Mesenchymal stem cell (in vitro differentiated cells and primary cell): ENCODE measurements around the gene MTCH2.

ENCODE experiments used
- DNase-seq: peaks from one replicate; pipeline ENCODE4 v3.0.0-alpha.2; 2013
- H2AFZ ChIP-seq: one replicate; pipeline ENCODE4 v1.6.1; 2013; ENCODE audit warnings: low read depth, mild to moderate bottlenecking, control low read depth, inconsistent platforms, low read length, moderate library complexity
- H2AK5ac ChIP-seq: 2 replicates; pipeline ENCODE4 v1.6.1; 2013; ENCODE audit warnings: low read length, moderate library complexity, mild to moderate bottlenecking, inconsistent platforms; ENCODE audit not compliant: severe bottlenecking
- H2BK120ac ChIP-seq: one replicate; pipeline ENCODE4 v1.6.1; 2013; ENCODE audit warnings: low read depth, mild to moderate bottlenecking, inconsistent platforms, low read length, moderate library complexity
- H2BK12ac ChIP-seq, 2 experiments: one replicate each; pipeline ENCODE4 v1.6.1; 2013; ENCODE audit warnings: inconsistent platforms in 2 of 2, low read length in 2 of 2, mild to moderate bottlenecking in 2 of 2, moderate library complexity in 2 of 2, control low read depth in 1 of 2
- H2BK15ac ChIP-seq: one replicate; pipeline ENCODE4 v1.6.1; 2013; ENCODE audit warnings: mild to moderate bottlenecking, low read depth, inconsistent platforms; ENCODE audit not compliant: poor library complexity, severe bottlenecking
- H2BK5ac ChIP-seq: 2 replicates; pipeline ENCODE4 v1.6.1; 2013; ENCODE audit warnings: low read depth, mild to moderate bottlenecking, low read length, control low read depth, inconsistent platforms; ENCODE audit not compliant: poor library complexity, severe bottlenecking
- H3K14ac ChIP-seq, 2 experiments: one replicate each; pipeline ENCODE4 v1.6.1; 2013; ENCODE audit warnings: inconsistent platforms in 2 of 2, low read length in 2 of 2, control low read depth in 1 of 2, mild to moderate bottlenecking in 1 of 2, moderate library complexity in 1 of 2
- H3K18ac ChIP-seq, 2 experiments: one replicate each; pipeline ENCODE4 v1.6.1; 2013; ENCODE audit warnings: inconsistent platforms in 2 of 2, low read length in 2 of 2, control low read depth in 1 of 2, low read depth in 1 of 2, mild to moderate bottlenecking in 1 of 2
- H3K23ac ChIP-seq, 2 experiments: one replicate each; pipeline ENCODE4 v1.6.1; 2013; ENCODE audit warnings: inconsistent platforms in 2 of 2, low read length in 2 of 2, mild to moderate bottlenecking in 2 of 2, moderate library complexity in 2 of 2, control low read depth in 1 of 2
- H3K27ac ChIP-seq: 2 replicates; pipeline ENCODE4 v1.5.1; 2013; ENCODE audit warnings: mild to moderate bottlenecking, moderate library complexity, low read length, control low read depth, inconsistent platforms; ENCODE audit not compliant: poor library complexity, severe bottlenecking
- H3K27me3 ChIP-seq, 2 experiments: 2 replicates each; pipeline versions ENCODE4 v1.6.1 to v1.7.0; 2013; ENCODE audit warnings: low read length in 2 of 2, mild to moderate bottlenecking in 2 of 2, moderate library complexity in 2 of 2, control low read depth in 1 of 2, inconsistent platforms in 1 of 2; ENCODE audit not compliant: control insufficient read depth in 1 of 2, insufficient read depth in 1 of 2
- H3K36me3 ChIP-seq, 2 experiments: 2 replicates each; pipeline versions ENCODE4 v1.6.1 to v1.7.0; 2013; ENCODE audit warnings: low read length in 2 of 2, control low read depth in 1 of 2, inconsistent platforms in 1 of 2, low read depth in 1 of 2, mild to moderate bottlenecking in 1 of 2; ENCODE audit not compliant: insufficient read depth in 2 of 2, control insufficient read depth in 1 of 2
- H3K4ac ChIP-seq, 2 experiments: one replicate each; pipeline ENCODE4 v1.6.1; 2013; ENCODE audit warnings: inconsistent platforms in 2 of 2, low read length in 2 of 2, mild to moderate bottlenecking in 2 of 2, moderate library complexity in 2 of 2, control low read depth in 1 of 2, low read depth in 1 of 2
- H3K4me1 ChIP-seq: 2 replicates; pipeline ENCODE4 v1.6.1; 2013; ENCODE audit warnings: low read depth, low read length, control low read depth; ENCODE audit not compliant: control insufficient read depth, insufficient read depth
- H3K4me2 ChIP-seq: 2 replicates; pipeline ENCODE4 v1.6.1; 2013; ENCODE audit warnings: low read length, mild to moderate bottlenecking, inconsistent platforms; ENCODE audit not compliant: poor library complexity, severe bottlenecking
- H3K4me3 ChIP-seq, 2 experiments: 2 replicates each; pipeline versions ENCODE4 v1.5.1 to v1.7.0; 2013; ENCODE audit warnings: low read length in 2 of 2, mild to moderate bottlenecking in 2 of 2, control low read depth in 1 of 2, low read depth in 1 of 2; ENCODE audit not compliant: insufficient read depth in 1 of 2
- H3K79me1 ChIP-seq: replicated peaks from 2 replicates; pipeline ENCODE4 v1.6.1; 2013; ENCODE audit warnings: mild to moderate bottlenecking, control low read depth, low read length, inconsistent platforms; ENCODE audit not compliant: poor library complexity, severe bottlenecking
- H3K9ac ChIP-seq: 2 replicates; pipeline ENCODE4 v1.7.0; 2013; ENCODE audit warnings: mild to moderate bottlenecking, low read length, moderate library complexity
- H3K9me3 ChIP-seq: 2 replicates; pipeline ENCODE4 v1.7.0; 2013; ENCODE audit warnings: mild to moderate bottlenecking, low read length; ENCODE audit not compliant: control insufficient read depth
- H4K8ac ChIP-seq: one replicate; pipeline ENCODE4 v1.6.1; 2013; ENCODE audit warnings: inconsistent platforms, mild to moderate bottlenecking, low read length, moderate library complexity
- H4K91ac ChIP-seq: one replicate; pipeline ENCODE4 v1.6.1; 2013; ENCODE audit warnings: mild to moderate bottlenecking, low read length, inconsistent platforms
- WGBS: methylation state at CpG from one replicate; pipeline ENCODE4 v1.1.7; 2013; ENCODE audit warnings: mixed read lengths; 5-methylcytosine and 5-hydroxymethylcytosine counted together

Gene MTCH2

DNA sequence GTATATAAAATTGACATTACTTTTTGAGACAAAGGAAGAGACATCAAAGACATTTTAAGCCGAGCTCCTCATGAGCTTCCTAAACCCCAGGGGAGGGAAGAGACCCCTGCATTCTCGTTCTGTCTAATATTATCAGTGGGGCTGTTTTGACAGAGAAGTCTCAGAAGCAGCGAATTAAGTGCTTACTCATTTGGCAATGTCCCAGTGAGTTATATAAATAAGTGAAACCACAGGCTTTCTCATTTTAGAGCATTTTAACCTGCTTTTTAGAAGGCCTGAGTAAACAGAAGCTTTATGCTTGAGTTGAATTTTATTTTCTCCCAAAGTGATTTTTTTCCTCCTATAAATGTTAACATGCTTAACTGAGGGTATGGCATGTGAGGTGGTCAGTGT lies 24.9 kb downstream of the MTCH2 start:
- WGBS, result 46% methylated on average over 2 of the region's 3 CpGs
- DNase-seq, result peak; percentile 79
- Histone ChIP-seq H3K27me3 (no peaks in the 10 kb centered on the region), H3K79me1 (no peaks in the 10 kb centered on the region), H3K18ac (no peak overlapping the region), H3K4me1 (peaks cover 2% of the 10 kb centered on the region), H2BK5ac (no peak overlapping the region), H3K4ac (no peak overlapping the region), H4K91ac (no peak overlapping the region), H3K9me3 (no peaks in the 10 kb centered on the region), H2BK15ac (no peak overlapping the region), H3K36me3 (peaks cover 26 to 63% of the 10 kb centered on the region in 2 experiments), H3K23ac (no peak overlapping the region), H3K4me3 (no peak overlapping the region), H3K27ac (no peak overlapping the region), H3K9ac (peak overlapping the region; percentile 64), H2AFZ (no peak overlapping the region), H2BK12ac (no peak overlapping the region), H2AK5ac (no peak overlapping the region), H4K8ac (no peak overlapping the region), H3K4me2 (no peak overlapping the region), H3K14ac (no peak overlapping the region), H2BK120ac (no peak overlapping the region)

DNA sequence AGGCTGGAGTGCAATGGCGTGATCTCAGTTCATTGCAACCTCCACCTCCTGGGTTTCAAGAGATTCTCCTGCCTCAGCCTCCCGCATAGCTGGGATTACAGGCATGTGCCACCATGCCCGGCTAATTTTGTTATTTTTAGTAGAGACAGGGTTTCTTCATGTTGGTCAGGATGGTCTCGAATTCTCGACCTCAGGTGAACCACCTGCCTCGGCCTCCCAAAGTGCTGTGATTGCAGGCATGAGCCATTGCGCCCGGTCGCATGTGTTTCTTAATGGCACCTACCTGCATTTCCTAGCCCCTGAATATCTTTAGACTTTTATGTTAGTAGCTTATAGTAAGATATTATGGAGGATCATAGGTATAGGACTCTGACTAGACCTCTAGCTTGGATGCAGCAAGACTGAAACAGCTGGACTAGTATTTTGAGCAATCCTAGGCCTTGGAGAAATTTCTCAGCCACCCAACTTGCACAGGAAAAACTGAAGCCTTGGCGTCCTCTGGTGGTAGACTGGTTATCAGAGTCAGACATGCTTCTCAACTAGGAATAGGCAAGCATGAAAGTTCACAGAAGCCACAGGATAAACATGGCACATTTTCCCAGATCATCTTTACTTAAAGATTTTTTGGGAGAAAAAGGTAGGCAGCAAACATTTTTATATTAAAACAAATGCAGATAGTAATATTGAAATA lies 25.5 kb downstream of the MTCH2 start:
- H3K14ac ChIP-seq, result no peak overlapping the region
- H3K23ac ChIP-seq, result no peak overlapping the region
- H3K4me3 ChIP-seq, result no peak overlapping the region
- peak overlapping the region; percentile 64 for H3K9ac ChIP-seq
- H3K9me3 ChIP-seq, result no peaks in the 10 kb centered on the region
- H2AK5ac ChIP-seq, result no peak overlapping the region
- H3K18ac ChIP-seq, result no peak overlapping the region
- no peak overlapping the region for H4K8ac ChIP-seq
- DNase-seq, result peak; percentile 85
- H3K27me3 ChIP-seq, result no peaks in the 10 kb centered on the region
- 85% methylated on average over 7 of the region's 10 CpGs for WGBS
- H2BK120ac ChIP-seq, result no peak overlapping the region
- H3K27ac ChIP-seq, result no peak overlapping the region
- no peak overlapping the region for H2BK15ac ChIP-seq
- H2BK5ac ChIP-seq, result no peak overlapping the region
- no peak overlapping the region for H3K4me2 ChIP-seq
- H3K36me3 ChIP-seq, result peaks cover 25 to 59% of the 10 kb centered on the region in 2 experiments
- no peak overlapping the region for H3K4ac ChIP-seq
- H2AFZ ChIP-seq, result no peak overlapping the region
- no peak overlapping the region for H2BK12ac ChIP-seq
- peaks cover 2% of the 10 kb centered on the region for H3K4me1 ChIP-seq
- no peak overlapping the region for H4K91ac ChIP-seq
- H3K79me1 ChIP-seq, result no peaks in the 10 kb centered on the region

DNA sequence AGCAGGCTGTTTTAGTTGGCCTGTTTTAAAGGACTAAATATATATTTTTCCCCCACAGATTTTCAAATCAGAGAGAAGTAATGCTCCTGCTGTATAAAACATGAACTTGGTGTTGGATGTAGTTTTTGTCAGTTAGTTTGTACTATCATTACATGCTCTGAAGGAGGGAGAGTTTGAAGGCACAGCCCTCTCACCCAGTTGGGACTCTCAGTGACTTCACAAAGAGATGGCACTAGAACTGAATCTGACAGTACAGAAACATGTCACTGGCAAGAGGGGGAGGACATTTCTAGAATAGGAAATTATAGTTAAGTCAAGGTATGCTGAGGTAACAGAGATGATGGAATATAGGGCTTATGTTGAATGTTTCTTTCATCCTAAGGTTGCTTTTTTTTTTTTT lies 27.1 kb downstream of the MTCH2 start:
- no peak overlapping the region for H3K14ac ChIP-seq
- H3K4ac ChIP-seq, result no peak overlapping the region
- H3K27me3 ChIP-seq, result no peaks in the 10 kb centered on the region

DNA sequence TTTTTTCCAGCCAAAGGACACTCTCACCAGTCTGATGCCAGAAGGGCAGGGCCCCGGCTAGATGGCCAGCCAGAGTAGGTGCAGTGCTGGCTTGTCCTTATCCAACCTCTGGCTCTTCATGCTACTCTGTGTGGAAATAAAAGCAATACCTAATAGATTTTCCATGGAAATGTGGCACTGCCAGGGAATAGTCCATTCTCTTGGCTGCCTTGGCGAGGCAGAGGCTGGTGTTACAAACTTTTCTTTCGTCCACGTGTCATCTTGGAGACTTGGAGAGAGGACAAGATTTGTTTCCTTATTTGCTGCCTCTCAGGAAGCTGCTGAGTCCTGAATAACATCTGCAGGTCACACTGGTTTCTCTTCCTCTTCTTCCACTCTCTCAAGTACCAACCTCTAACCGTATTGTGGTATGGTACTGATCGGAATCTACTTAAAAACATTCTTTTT lies 31.0 kb downstream of the MTCH2 start:
- Histone ChIP-seq H3K18ac (no peak overlapping the region), H3K79me1 (no peaks in the 10 kb centered on the region), H3K4ac (no peak overlapping the region), H2AK5ac (no peak overlapping the region), H2AFZ (no peak overlapping the region), H2BK12ac (no peak overlapping the region), H3K27ac (no peak overlapping the region), H3K27me3 (no peaks in the 10 kb centered on the region), H3K4me2 (no peak overlapping the region), H4K91ac (no peak overlapping the region), H2BK15ac (peak overlapping the region; percentile 45), H3K9me3 (no peaks in the 10 kb centered on the region), H3K36me3 (peaks cover 3 to 37% of the 10 kb centered on the region in 2 experiments), H4K8ac (no peak overlapping the region), H3K9ac (no peak overlapping the region), H3K4me1 (peaks cover 3% of the 10 kb centered on the region), H3K14ac (no peak overlapping the region), H3K23ac (no peak overlapping the region), H3K4me3 (no peak overlapping the region), H2BK5ac (no peak overlapping the region), H2BK120ac (no peak overlapping the region)
- no peak for DNase-seq
- 93% methylated on average over 6 of the region's 6 CpGs for WGBS

More for the DNA sequence above, 27.1 kb downstream of the MTCH2 start:
- Histone ChIP-seq H2BK12ac (no peak overlapping the region), H2BK120ac (no peak overlapping the region), H3K23ac (no peak overlapping the region), H3K36me3 (peaks cover 16 to 59% of the 10 kb centered on the region in 2 experiments), H3K9me3 (no peaks in the 10 kb centered on the region), H3K79me1 (no peaks in the 10 kb centered on the region), H2BK15ac (no peak overlapping the region), H2AK5ac (no peak overlapping the region), H3K4me1 (peaks cover 2% of the 10 kb centered on the region), H4K8ac (no peak overlapping the region), H3K4me3 (no peak overlapping the region), H3K18ac (no peak overlapping the region), H2BK5ac (no peak overlapping the region), H3K27ac (no peak overlapping the region), H2AFZ (no peak overlapping the region), H3K9ac (no peak overlapping the region), H3K4me2 (no peak overlapping the region), H4K91ac (no peak overlapping the region)
- DNase-seq, result no peak
